HUDEP-2 (cell line): ENCODE measurements around the gene TUG1.

Source experiments
- DNase-seq, 76 experiments: peaks; one replicate each; lab custom pipeline; 2025; ENCODE audit not compliant: unreplicated experiment in 76 of 76; lab: John Stamatoyannopoulos, UW

The TUG1 gene

GRCh38 chr22:30947173-30947815, 21.8 kb upstream of the TUG1 start:
- DNase-seq, result no peak

GRCh38 chr22:30947816-30948454, 21.1 kb upstream of the TUG1 start:
- DNase-seq, result peak in 2 of 76 experiments; percentile 10 to 13

- no peak for DNase-seq
Measured at GRCh38 chr22:30948930-30949342, 20.1 kb upstream of the TUG1 start.

- no peak for DNase-seq
Measured at GRCh38 chr22:30949934-30950660, 19.0 kb upstream of the TUG1 start.

- no peak for DNase-seq
Measured at GRCh38 chr22:30953206-30953605, 15.9 kb upstream of the TUG1 start.

GRCh38 chr22:30955153-30955552, 13.9 kb upstream of the TUG1 start:
- DNase-seq, result no peak

- DNase-seq, result no peak
Measured at GRCh38 chr22:30964858-30965257, 4.2 kb upstream of the TUG1 start.

GRCh38 chr22:30968015-30968923, 796 bp upstream of the TUG1 start, which contains the start of gene MORC2:
Gene MORC2, minus strand, starts transcription at chr22:30968774. Its CDS starts 885 bp downstream, at chr22:30967889.
- peak in 59 of 76 experiments; percentile 24 to 81 (median 58) for DNase-seq

- DNase-seq, result peak in 41 of 76 experiments; percentile 2 to 87 (median 34)
Measured at GRCh38 chr22:30969532-30970355, 679 bp downstream of the TUG1 start.

GRCh38 chr22:30970356-30970746, 1.3 kb downstream of the TUG1 start:
- DNase-seq, result no peak

- no peak for DNase-seq
Measured at GRCh38 chr22:30978304-30978962, 9.4 kb downstream of the TUG1 start.

- DNase-seq, result no peak
Measured at GRCh38 chr22:30979932-30980331, 10.9 kb downstream of the TUG1 start.

GRCh38 chr22:30982512-30982911, 13.4 kb downstream of the TUG1 start:
- no peak for DNase-seq

- no peak for DNase-seq
Measured at GRCh38 chr22:30984317-30984716, 15.3 kb downstream of the TUG1 start.

GRCh38 chr22:30985561-30986208, 16.6 kb downstream of the TUG1 start:
- DNase-seq, result no peak

GRCh38 chr22:30989474-30989873, 20.4 kb downstream of the TUG1 start:
- DNase-seq, result no peak

GRCh38 chr22:30990690-30991089, 21.6 kb downstream of the TUG1 start:
- no peak for DNase-seq

- no peak for DNase-seq
Measured at GRCh38 chr22:30992565-30992964, 23.5 kb downstream of the TUG1 start.

- no peak for DNase-seq
Measured at GRCh38 chr22:30994960-30995359, 25.9 kb downstream of the TUG1 start.
